NCI-H1930 (cell line): ENCODE measurements around the gene ARNT2.

Source experiments
- DNase-seq, 2 experiments: peaks; one replicate each; lab custom pipeline; 2025; lab: John Stamatoyannopoulos, UW

The ARNT2 gene

DNA sequence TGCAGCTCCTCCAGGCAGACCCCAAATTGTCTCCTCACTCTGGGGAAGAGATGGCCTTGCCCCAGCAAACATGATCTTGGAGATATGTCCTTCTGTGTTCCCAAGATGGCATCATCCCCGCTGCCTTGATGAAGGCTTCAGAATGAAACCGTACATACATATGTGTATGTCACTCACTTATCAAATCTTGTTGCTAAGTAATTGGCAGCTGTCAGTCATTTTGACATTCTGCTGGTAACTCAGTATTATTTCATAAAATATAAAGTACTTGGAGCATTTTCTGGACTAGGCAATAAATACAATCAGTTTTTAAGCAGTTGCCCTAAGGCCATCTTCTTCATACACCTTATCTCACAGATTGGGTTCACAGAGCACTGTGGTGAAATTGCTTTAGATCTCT lies 62.4 kb downstream of the ARNT2 start:
- DNase-seq, result no peak

DNA sequence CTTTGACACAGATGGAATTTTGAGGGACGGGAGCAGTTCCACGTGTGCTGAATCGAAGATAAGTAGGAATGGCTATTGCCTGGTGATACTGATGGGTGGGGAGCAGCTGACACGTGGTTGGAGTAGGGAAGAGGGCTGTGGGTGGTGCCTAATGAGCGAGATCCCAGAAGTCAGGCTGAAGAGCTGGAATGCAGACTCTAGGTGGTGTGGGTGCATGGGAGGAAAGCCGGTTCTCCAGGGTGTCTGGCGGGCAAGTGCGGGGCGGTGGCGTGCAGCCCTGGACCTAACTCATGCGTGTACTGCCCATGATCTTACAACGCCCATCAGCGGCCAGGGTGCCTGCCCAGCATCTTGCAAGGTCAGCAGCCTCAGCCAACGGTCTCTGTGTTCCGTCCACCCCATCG lies 63.1 kb downstream of the ARNT2 start:
- no peak for DNase-seq

- DNase-seq, result no peak
These were observed 64.6 kb downstream of the ARNT2 start for GRCh38 chr15:80468796-80469195.

DNA sequence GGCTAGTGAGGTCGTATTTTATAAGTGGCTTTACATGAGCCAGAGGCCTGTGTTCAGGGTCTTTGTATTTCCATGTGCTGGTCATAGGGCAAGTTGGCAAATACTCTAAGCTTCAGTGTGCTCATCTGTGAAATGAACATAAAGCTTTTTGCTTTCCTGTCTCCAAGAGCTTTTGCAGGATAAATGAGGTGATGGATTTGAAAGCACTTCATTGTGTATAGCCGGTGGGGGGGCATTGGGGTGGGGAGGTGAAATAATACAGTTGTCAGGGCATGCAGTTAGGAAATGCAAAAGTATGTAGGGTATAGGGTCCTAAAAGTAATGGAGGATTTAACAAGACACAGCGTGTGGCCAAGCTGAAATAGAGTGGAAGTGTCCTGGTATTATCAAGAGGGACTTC lies 67.7 kb downstream of the ARNT2 start:
- no peak for DNase-seq

DNA sequence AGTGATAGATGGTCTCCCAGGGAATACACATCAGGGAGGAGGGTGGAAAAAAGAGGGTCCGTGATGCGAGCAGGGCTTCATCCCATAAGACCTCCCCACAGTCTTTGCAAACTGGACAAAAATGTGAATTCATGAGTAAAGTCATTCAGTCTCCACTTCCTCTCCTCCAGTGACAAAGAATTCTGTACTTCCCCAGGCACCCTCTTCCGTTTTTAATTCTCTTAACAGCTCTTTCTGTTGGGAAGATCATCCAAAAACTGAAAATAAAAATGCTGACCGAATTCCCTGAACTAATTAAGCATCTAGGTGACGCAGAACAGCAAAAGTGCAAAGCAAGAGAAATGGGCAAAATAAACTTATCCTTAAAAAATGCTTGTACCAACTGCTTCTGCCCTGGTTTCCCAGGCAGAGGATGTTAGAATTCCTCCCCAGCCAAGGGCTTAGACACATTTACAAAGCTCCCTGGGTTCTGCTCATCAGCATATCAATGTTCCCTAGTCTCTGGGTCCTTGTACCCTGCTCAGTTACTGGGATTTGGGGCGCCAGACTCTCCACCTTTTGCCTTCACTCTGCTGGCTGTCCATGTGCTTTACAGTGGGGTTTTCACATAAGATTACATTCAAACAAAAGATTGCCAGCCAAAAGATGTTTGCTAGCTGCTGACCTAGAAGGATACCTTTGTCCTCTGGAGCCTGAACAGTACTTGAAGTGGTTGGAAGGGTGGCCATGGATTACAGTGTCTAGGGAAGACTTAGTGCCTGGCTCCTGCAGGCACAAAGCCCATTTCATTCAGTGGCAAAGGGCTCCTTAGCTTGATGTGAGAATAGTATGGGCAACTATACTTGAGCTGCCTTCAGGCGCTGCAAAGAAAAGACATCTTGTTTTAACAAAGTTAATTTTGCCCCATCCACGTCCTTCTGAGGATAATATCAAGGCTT lies 69.4 kb downstream of the ARNT2 start:
- DNase-seq, result no peak

DNA sequence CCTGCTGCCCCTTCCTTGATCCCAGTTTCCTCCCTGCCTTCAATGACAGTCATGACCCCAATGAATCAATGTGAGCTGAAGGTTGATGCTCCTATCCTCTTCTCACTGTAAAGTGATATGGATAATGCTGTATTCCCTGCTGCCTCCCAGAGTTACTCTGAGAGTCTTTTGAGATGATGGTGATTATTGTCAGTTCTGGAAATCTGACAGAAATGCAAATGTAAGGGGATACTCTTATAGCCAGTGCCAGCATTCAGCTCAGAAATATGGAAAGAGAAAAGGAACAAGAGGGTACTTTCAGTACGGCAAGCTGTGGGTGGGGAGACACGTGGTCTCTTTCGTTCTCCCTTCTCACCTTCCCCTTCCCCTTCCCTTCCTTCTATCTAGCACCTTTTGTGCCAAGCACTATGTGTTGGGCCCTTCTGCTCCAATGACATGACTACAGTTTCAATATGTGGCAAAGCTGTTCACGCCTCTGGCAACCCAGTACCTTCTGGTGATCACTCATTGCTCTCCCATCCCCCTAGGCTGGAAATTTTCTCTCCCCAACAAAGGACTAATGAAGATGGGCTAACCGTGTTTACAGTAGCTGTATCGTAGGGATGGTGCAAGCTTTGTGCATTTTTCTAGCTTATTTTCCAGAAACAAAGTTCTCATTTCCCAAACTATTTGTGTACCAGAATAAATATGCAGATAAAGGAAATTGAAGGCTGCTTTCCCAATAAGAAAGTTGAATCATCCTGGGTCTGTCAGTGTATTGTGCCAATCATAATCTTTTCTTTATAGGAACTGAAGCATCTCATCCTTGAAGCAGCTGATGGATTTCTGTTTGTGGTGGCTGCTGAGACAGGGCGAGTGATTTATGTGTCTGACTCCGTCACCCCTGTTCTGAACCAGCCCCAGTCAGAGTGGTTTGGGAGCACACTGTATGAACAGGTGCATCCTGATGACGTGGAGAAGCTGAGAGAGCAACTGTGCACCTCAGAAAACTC lies 70.3 kb downstream of the ARNT2 start:
- DNase-seq, result no peak

GRCh38 chr15:80475572-80475971 lies 71.4 kb downstream of the ARNT2 start:
- no peak for DNase-seq

- DNase-seq, result no peak
These were observed 71.9 kb downstream of the ARNT2 start for GRCh38 chr15:80476036-80476435.

DNA sequence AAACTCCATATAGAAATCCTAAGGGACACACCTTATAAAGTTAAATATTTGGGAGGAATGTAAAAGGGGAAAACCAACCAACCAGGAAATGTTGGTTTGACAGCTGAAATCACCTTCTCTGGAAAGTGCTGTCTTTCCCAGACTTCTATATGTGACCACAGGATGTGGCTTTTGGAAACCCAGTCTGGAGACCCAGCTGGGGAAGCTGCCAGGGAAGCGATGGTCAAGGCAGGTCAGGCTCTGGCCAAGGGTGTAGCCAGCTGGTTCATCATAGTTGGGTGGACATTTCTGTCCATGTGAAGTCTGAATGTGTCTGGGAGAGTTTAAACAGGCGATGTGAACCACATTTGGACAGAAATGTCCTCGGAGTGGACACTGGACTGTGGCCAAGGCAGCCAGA lies 73.9 kb downstream of the ARNT2 start:
- DNase-seq, result no peak

DNA sequence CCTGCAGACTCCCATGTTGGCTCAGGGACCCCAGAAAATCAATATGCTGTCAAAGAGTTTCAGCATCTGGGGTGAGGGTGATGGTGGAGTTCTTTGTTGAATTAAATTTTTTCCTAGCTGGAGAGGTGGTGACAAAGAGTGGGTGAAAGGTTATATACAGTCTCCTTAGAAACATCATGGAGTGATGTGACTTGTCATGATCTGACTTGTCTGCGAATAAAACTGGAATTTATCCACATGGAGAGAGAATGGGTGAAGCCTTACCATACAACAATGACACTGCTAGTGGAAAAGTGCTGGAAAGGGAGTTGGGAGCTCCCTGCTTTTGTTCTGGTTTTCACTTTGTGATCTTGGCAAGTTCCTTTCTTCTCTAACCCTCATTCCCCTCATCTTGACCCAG lies 75.0 kb downstream of the ARNT2 start:
- no peak for DNase-seq

DNA sequence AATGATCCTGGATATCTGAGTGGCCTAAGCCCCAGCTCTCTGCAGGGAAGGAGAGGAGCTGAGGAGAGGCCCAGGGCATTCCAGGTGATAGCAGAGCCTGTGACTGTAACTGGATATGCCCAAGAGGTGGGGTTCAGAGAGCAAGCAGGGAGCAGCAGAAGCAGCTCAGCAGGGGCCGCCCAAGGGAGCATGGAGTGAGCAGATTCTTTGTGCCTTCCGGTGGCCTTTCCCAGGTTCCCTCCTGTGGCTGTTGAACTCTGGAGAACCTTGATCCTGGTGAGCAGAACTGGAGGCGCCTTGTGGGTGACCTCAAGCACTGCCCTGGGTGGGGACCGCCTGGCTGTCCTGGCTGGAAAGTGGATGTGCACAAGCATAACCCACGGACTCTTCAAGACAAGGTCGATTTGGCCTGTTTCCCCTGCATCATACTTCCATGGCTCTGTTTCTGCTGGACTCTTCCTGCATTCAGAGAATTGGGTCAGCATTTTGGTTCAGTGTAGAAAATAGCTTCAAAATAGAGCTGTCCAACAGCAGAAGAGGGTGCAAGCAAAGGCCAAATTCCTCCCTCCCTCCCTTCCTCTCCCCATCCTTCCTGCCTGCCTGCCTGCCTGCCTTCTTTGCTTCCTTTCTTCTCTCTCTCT lies 76.1 kb downstream of the ARNT2 start:
- no peak for DNase-seq

GRCh38 chr15:80480909-80481308 lies 76.7 kb downstream of the ARNT2 start:
- no peak for DNase-seq

DNA sequence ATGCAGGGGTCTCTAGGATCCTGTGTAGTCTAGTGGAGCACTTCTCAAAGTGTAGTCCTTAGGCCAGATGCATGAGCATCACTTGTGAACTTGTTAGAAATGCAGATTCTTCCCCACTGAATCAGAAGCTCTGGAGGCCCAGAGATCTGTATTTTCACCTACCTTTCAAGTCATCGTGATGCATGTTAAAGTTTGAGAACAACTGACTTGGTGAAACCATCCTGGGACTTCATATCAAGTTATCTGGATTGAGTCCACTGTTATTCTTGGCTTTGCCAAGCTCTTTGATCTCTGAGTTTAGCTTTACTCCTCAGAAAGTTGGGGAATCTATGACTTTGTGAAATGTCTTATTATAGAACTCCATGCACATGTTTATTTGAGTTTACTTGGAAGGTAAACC lies 78.5 kb downstream of the ARNT2 start:
- no peak for DNase-seq

GRCh38 chr15:80483725-80484161 lies 79.6 kb downstream of the ARNT2 start:
- no peak for DNase-seq

GRCh38 chr15:80484333-80484864 lies 80.2 kb downstream of the ARNT2 start:
- no peak for DNase-seq

DNA sequence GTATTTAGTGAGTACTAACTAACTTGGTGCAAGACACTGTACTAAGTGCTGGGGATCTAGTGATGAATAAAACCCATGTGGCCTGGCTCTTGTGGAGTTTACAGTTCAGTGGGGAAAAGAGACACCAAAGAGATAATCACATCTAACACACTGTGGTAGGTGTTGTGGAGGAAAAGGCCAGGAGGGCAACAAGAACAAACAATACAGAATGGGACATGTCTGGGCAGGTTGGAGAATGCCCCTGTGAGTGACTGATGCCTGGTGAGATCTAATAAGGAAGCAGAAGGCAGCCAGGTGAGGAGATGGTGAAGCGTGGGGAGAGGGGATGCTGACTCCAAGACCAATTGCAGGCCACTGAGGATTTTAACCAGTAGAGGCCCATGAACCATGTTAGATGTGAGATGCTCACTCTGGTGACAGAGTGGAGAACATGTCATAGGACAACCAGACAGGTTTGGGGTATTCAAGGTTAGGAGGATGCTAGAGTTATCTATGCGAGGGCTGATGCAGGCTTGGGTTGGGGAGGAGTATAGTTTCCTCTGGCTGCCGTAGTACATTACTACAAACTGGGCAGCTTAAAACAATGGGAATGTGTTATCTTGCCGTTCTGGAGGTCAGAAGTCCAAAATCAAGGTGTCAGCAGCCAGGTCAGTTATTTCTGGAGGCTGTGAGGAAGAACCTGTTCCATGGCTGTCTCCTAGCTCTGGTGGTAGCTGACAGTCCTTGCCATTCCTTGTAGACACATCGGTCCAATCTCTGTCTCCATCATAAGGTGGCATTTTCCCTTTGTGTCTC lies 81.4 kb downstream of the ARNT2 start:
- DNase-seq, result no peak

DNA sequence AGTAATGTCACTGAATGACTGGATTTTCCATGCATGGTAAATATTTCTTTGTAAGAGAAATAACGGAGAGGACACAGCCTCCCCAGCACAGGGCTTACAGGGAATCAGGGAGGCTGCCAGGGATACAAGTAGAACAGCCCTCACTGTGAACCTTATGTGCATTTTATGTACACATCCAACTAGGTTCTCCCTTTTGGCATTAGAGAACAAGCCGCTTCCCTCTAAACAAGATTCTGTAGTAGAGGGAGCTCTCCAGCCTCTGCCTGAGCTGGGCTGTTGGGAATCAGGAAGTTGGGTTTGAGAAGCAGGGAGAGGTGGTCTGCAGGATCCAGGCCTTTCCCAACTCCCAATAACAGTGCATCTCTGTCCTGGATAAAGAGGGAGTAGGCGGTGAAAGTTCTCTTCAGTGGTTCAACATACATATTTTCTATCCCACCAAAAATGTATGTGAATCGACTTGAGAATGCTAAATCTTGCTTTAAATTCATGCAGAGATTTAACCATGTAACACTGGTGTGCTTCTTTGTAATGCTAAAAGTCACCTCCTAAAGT lies 83.7 kb downstream of the ARNT2 start:
- DNase-seq, result no peak

- DNase-seq, result no peak
These were observed 84.9 kb downstream of the ARNT2 start for GRCh38 chr15:80489030-80489594.

DNA sequence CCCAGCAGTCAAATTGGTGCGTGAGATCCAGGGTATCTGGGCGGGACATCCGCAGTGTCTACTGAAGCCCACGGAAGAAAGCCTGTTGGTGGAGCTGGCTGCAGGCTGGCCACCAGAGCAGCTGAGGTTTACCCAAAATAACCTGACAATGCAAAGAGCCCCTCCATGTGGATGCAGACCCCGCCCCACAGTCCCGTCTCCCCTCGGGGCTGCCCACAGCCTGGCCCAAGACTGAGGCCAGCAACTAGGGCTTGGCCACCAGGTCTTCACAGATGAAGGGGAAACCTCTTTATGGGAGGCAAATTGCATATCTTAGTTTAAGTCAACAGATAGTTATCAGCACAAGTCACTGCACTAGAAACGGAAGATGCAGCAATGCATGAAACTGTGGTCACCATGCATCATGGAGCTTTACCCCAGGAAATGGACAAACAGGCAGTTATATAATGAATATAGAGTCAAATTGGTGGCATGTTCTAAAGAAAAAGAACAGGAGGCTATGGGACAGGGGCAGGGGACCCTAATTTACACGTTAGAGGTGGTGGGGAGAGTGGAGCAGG lies 86.3 kb downstream of the ARNT2 start:
- DNase-seq, result no peak
